ENCODE results near the gene SIX1. TPM values are rescaled to one million over a fixed set of nuclear protein-coding genes. Genes with fewer than 3 reads are reported as not detected.
A peak's percentile ranks its signal among the peaks of the same experiment; 100 is the strongest.

Gene SIX1
- total RNA-seq, 2 donors from 2014 or later = 0.33 TPM; not detected in 1

DNA sequence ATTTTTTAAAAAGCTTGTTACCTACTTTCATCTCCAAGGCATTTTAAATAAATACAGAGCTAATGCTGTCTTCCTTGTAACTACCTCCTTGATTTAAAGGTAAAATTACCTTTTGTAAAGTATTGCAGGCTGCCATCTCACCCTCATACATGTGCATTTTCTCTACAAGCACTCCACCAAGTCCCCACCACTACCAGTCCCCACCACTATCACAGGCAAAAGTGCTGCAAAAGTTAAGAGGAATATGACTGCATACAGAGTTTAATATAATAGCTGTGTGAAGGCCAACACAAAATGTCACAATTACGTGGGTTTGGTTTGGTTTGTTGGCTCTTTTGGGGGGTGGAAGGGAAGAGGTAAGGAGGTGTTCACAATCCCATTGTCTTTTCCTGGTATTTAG lies 9.6 kb downstream of the SIX1 start:
- TF ChIP-seq, protein P1, sequence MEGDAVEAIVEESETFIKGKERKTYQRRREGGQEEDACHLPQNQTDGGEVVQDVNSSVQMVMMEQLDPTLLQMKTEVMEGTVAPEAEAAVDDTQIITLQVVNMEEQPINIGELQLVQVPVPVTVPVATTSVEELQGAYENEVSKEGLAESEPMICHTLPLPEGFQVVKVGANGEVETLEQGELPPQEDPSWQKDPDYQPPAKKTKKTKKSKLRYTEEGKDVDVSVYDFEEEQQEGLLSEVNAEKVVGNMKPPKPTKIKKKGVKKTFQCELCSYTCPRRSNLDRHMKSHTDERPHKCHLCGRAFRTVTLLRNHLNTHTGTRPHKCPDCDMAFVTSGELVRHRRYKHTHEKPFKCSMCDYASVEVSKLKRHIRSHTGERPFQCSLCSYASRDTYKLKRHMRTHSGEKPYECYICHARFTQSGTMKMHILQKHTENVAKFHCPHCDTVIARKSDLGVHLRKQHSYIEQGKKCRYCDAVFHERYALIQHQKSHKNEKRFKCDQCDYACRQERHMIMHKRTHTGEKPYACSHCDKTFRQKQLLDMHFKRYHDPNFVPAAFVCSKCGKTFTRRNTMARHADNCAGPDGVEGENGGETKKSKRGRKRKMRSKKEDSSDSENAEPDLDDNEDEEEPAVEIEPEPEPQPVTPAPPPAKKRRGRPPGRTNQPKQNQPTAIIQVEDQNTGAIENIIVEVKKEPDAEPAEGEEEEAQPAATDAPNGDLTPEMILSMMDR (IDR thresholded peaks at IDR 0.05) = no peak
- no peak for TF ChIP-seq POLR2A (IDR thresholded peaks at IDR 0.05)
- DNase-seq (no peak), ATAC-seq (no peak)
- no peak overlapping the region for H3K27ac ChIP-seq
- H3K27me3 ChIP-seq = peaks cover 11 to 62% of the 10 kb centered on the region in 2 donors
- no peaks in the 10 kb centered on the region for H3K9me3 ChIP-seq
- H3K36me3 ChIP-seq (replicated peaks in 1 of 2; ENCODE audit: insufficient read depth in 1 of 2, low read depth in 2 of 2) = no peaks in the 10 kb centered on the region
- no peak overlapping the region for H3K4me3 ChIP-seq
- WGBS, 2 donors = 0% methylated on average over 1 of the region's 1 CpG
- intact Hi-C loops (cut with DNase I) = no loop called here
- H3K4me1 ChIP-seq = peaks cover 30% of the 10 kb centered on the region

GRCh38 chr14:60637479-60638315 lies 11.6 kb downstream of the SIX1 start:
- H3K27me3 ChIP-seq = peaks cover 5 to 47% of the 10 kb centered on the region in 2 donors

DNA sequence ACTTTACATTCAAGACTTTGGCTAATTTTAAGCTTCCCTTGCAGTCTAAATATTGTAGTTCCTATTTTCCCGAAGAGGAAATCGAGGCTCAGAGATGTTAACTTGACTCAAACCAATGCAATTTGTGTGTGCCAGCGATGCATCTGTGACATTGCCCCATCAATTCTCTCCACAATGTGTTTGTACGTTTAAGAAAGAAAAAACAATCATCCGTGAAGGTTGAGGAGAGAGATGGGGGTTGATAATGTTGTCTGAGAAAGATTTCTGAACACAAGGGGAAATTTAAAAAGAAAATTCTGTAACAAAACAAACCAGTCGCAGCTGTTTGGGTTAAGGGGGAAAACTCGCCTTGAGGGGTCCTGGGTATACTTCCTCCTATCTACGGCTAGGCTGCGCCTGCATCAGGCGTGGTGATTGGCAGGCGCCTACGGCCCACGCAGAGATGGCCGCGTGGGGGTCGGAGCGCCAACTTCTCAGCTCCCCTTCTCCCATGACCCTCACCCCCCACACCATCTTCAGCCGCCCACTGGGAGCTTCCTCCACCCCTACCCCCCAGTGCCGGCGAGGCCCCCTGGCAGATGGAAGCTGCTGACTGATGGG lies 12.3 kb downstream of the SIX1 start:
- intact Hi-C loops (cut with DNase I) = no loop called here
- peaks cover 5 to 39% of the 10 kb centered on the region in 2 donors for H3K27me3 ChIP-seq
- H3K4me3 ChIP-seq = no peak overlapping the region
- H3K36me3 ChIP-seq (replicated peaks in 1 of 2; ENCODE audit: insufficient read depth in 1 of 2, low read depth in 2 of 2) = no peaks in the 10 kb centered on the region
- WGBS, 2 donors = 24 to 39% methylated on average over 20 of the region's 20 CpGs
- peaks cover 18% of the 10 kb centered on the region for H3K4me1 ChIP-seq
- no peak overlapping the region for H3K27ac ChIP-seq
- TF ChIP-seq POLR2A (IDR thresholded peaks at IDR 0.05) = no peak
- TF ChIP-seq, protein P1 (IDR thresholded peaks at IDR 0.05) = no peak
- ATAC-seq (no peak), DNase-seq (no peak)
- H3K9me3 ChIP-seq = no peaks in the 10 kb centered on the region

More at GRCh38 chr14:60637479-60638315, 11.6 kb downstream of the SIX1 start:
- Histone ChIP-seq H3K4me3 (no peak overlapping the region), H3K27ac (no peak overlapping the region), H3K36me3 (replicated peaks in 1 of 2; ENCODE audit: insufficient read depth in 1 of 2, low read depth in 2 of 2) (no peaks in the 10 kb centered on the region), H3K9me3 (no peaks in the 10 kb centered on the region), H3K4me1 (peaks cover 25% of the 10 kb centered on the region)
- peak; percentile 47 for ATAC-seq
- TF ChIP-seq, protein P1 (IDR thresholded peaks at IDR 0.05) = no peak
- no peak for TF ChIP-seq POLR2A (IDR thresholded peaks at IDR 0.05)
- WGBS, 2 donors = 8 to 11% methylated on average over 22 to 55 of the region's 55 CpGs
- intact Hi-C loops (cut with DNase I) = no loop called here
- DNase-seq = no peak

DNA sequence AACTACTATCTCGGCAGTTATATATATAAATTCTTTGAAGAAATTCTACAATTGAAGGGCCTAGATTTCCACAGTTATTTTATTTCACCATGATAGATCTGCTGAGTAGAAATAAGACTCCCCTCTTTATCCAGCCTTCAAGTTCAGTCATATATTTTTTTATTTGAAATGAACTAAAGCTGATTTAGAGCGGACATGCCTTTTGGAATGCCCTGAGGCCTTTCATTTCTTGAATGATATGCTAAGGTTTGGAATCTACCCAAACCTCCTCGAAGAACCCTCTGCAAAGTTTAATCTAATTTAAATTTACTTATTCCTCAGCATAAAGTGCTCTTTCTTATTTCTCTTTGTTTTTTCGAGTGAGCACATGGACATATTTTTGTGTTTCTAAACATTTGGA lies 15.1 kb downstream of the SIX1 start:
- H3K4me1 ChIP-seq = peaks cover 11% of the 10 kb centered on the region
- no peaks in the 10 kb centered on the region for H3K9me3 ChIP-seq
- TF ChIP-seq, protein P1 (IDR thresholded peaks at IDR 0.05) = no peak
- TF ChIP-seq POLR2A (IDR thresholded peaks at IDR 0.05) = no peak
- H3K4me3 ChIP-seq = no peak overlapping the region
- DNase-seq (no peak), ATAC-seq (no peak)
- intact Hi-C loops (cut with DNase I) = no loop called here
- no peaks in the 10 kb centered on the region for H3K36me3 ChIP-seq (replicated peaks in 1 of 2; ENCODE audit: insufficient read depth in 1 of 2, low read depth in 2 of 2)
- WGBS, 2 donors = 78 to 79% methylated on average over 4 of the region's 4 CpGs
- H3K27ac ChIP-seq = no peak overlapping the region
- peaks cover 5 to 22% of the 10 kb centered on the region in 2 donors for H3K27me3 ChIP-seq
